Fibroblast of peridontal ligament (primary cell): ENCODE measurements around the gene MED15.

ENCODE experiments used
- DNase-seq: peaks from one replicate; pipeline ENCODE4 v3.0.0-alpha.2; 2010; ENCODE audit errors: extremely low read depth

MED15 gene

DNA sequence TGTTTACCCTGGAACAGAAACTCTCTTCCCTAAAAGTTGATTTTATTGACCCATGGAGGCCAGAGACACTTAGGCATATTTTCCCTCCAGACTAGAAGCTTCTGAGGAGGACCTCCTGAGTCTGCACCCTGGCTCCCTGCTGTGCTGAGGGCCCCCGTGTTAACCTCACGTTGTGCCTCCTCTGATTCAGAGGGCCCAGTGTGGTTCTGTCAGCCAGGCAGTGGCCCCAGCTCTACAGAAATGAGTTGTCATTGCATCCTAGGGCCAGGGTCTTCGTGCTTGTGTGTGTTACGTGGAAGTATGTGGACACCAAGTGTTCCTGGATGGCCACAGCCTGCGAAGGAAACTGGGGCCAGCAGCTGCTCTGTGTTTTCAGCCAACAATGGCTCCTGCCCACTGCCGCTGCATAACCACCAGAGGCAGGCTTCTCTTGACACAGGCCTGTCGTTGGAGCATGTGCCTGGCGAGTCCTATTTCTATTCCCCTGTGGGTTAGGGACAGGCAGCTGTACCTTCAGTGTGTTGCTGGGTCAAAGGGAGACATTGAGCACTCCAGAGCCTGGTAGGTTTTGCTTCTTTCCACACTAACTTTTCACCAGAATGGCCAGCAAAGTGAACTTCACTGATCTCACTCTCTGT is 44.5 kb downstream of the MED15 start:
- no peak for DNase-seq

GRCh38 chr22:20552443-20553401 is 45.3 kb downstream of the MED15 start:
- DNase-seq: peak; percentile 71

DNA sequence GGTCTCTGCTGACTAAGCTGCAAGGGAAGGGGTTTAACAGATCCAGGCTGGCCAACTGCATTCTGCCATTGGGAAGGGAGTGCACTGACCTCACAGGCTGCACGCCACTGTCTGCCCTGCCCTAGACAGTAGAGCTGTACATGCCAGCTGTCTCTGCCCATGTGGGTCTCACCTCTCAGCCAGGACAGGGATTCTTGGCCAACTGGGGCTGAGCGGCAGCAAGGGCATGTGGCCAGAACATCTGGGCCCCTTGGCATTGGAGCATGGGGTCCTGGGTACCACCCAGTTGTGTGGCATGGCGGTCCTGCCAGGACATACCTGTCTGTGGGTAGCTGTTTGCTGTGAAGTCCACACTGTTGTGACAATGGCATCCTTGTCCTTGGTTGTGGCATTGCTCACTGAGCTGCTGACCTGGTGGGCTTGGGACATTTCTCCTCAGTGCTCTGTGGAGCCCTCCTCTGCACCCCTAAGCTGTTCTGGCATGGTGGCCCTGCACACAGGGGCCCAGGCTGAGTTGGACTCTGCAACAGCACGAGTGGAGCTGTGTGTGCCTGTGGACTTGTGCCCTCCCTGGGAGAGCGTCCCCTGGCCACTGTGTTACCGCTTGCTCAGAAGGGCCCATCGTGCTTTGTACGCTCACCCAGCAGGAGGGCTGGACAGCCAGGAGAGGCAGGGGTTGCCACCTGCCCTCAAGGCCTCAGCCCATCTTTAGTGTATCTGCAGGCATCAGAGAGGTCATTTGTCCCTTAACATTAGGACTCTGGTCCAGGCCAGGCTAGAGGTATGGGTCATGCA is 46.7 kb downstream of the MED15 start:
- DNase-seq: no peak

- no peak for DNase-seq
These were observed 47.4 kb downstream of the MED15 start for GRCh38 chr22:20554824-20555223.

DNA sequence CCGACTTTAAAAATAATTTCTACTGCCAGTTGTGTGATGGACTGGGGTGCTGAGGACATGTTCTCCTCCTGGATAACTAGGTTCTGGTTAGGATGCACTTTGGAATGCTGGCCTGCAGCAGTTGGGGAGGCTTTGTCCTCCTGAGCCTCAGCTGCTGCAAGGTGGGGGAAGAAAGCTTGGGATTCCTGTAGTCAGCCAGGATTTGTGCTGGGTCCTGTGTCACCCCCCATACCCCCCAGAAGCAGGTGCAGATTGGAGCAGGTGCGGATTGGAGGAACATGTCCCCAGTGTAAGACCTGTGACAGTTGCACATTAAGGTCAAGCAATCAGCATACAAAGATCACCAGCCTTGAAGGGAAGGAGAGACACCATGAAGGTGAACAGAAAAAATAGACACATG is 51.1 kb downstream of the MED15 start:
- DNase-seq: no peak

GRCh38 chr22:20559174-20559760 is 51.9 kb downstream of the MED15 start:
- no peak for DNase-seq

DNA sequence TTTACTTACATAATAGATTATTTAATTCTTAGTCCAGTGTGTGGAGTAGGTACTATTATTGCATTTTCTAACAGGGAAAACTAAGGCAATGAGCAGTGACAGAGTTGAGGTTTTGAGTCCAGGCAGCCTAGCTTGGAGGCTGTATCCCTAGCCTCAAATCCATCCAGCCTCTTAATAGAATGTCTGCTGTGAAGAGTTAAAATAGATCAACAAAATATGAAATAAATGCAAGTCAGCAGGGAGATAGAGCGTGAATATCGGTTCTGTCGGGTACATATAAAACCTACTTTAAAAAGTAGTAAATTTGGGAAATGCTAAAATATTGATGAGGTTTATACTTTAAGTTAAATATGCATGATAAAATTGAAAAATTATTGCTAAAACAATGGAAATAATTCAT is 53.3 kb downstream of the MED15 start:
- DNase-seq: no peak

DNA sequence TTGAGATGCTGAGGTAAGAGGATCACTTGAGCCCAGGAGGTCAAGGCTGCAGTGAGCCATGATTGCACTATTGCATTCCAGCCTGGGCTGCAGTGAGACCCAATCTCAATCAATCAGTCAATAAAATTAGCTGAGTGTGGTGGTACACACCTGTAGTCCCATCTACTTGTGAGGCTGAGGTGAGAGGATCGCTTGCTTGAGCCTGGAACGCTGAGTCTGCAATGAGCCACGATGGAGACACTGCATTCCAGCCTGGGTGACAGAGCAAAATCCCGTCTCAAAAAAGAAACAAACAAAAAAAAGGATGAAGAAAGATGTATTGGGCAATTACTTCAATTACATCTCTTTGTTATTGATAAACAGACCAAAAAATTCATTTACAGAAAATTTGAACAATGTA is 54.5 kb downstream of the MED15 start:
- DNase-seq: no peak

GRCh38 chr22:20562607-20563465 is 55.4 kb downstream of the MED15 start:
- DNase-seq: no peak

GRCh38 chr22:20563466-20563906 is 56.1 kb downstream of the MED15 start:
- no peak for DNase-seq

DNA sequence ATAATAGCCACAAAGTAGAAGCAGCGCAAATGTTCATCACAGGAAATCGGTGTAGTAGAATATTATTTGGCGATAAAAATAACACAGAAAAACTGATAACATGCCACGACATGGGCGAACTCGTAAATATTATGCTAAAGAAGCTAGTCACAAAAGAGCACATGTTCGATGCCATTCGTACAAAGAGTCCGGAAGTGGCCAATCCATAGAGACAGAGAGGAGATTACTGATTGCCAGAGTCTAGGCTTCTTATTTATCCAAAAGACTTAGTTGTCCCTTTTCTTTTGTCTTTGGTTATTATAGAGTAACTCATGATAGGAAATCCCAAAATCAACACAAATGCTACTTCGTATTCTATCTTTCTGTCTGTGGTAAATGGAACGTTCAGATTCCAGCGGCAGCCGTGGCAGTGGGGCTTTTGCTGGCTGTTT is 56.5 kb downstream of the MED15 start:
- DNase-seq: no peak

- no peak for DNase-seq
These were observed 57.8 kb downstream of the MED15 start for GRCh38 chr22:20565079-20565734.

DNA sequence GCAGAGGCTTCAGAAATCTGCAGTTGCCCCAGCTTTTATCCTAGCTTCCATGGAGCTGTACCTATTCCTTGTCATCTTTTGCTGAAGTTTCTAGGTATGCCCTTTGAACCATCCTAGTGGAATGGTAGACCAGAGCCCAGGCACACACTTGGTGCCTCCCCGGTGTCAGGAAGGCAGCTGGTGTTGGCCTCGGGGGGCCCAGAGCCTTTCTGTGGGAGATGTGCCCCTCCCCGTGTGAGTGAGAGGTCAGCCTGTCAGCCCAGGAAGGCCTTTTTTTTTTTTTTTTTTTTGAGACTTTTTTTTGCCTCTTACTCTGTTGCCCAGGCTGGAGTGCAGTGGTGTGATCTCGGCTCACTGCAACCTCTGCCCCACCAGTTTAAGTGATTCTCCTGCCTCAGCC is 58.4 kb downstream of the MED15 start:
- no peak for DNase-seq

DNA sequence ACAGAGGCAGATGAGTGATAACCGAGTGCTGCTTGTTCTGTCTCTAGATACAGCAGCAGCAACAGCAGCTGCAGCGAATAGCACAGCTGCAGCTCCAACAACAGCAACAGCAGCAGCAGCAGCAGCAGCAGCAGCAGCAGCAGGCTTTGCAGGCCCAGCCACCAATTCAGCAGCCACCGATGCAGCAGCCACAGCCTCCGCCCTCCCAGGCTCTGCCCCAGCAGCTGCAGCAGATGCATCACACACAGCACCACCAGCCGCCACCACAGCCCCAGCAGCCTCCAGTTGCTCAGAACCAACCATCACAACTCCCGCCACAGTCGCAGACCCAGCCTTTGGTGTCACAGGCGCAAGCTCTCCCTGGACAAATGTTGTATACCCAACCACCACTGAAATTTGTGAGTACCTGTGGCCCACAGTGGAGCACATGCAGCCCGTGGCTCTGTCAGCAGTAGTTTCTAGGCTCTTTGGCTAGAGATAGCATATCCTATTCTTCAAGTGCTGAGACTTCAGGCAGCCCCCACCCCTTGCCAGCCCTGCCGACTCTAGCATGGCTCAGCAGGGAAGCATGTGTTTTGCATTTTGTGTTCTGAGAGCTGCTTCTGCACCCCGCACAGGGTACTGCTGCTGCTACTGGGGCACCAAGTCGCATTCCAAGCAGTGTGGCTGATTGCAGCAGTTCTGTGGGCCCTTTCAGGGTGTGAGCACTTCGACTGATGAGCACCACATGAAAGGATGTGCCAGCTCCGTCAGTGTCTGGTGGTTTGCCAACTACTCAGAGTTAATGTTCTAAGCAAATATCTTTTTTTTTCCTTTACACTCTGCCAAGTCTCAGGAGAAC is 59.2 kb downstream of the MED15 start:
- DNase-seq: peak; percentile 94

- DNase-seq: no peak
These were observed 60.0 kb downstream of the MED15 start for GRCh38 chr22:20567371-20567847.

GRCh38 chr22:20567993-20568417 is 60.6 kb downstream of the MED15 start:
- peak; percentile 61 for DNase-seq

- DNase-seq: no peak
These were observed 61.2 kb downstream of the MED15 start for GRCh38 chr22:20568502-20569058.
